Naive thymus-derived CD4-positive, alpha-beta T cell (primary cell): ENCODE measurements around the gene EPHA7. TPM values are rescaled to one million over a fixed set of nuclear protein-coding genes. Genes with fewer than 3 reads are reported as not detected.

Experiments used
- ATAC-seq: fragments of 150-1000 bp; cut with Tn5 transposase; 2 replicates; pipeline ENCODE4 v1.10.0; 2021; ENCODE audit warnings: mild to moderate bottlenecking, moderate library complexity
- CTCF ChIA-PET: fragments of 350-600 bp; sonication (Branson Sonifier 250); formaldehyde crosslinking; loops from one replicate; lab custom pipeline; 2021; ENCODE audit warnings: antibody characterized with exemption; lab: Charles Lee
- POLR2A ChIA-PET: fragments of 350-600 bp; sonication (Branson Sonifier 250); formaldehyde crosslinking; loops from one replicate; lab custom pipeline; 2021; ENCODE audit warnings: antibody characterized with exemption, inconsistent platforms; lab: Charles Lee
- DNase-seq, 9 donors: peaks; one replicate each; pipeline versions ENCODE4 v3.0.0 to v3.0.0-alpha.2; 2020 to 2022; ENCODE audit warnings: mixed read lengths in 1 of 9
- H3K27ac ChIP-seq: one replicate; pipeline ENCODE4 v1.7.0; 2013; ENCODE audit warnings: mild to moderate bottlenecking, low read depth, low read length, moderate library complexity
- H3K27me3 ChIP-seq, 2 donors: one replicate each; pipeline ENCODE4 v1.7.0; 2013; ENCODE audit warnings: low read length in 2 of 2, mild to moderate bottlenecking in 2 of 2, moderate library complexity in 2 of 2; ENCODE audit not compliant: control insufficient read depth in 2 of 2, insufficient read depth in 2 of 2
- H3K36me3 ChIP-seq, 3 experiments: 1 replicate in 2 of 3; 2 replicates in 1 of 3; pipeline ENCODE4 v1.7.0; 2013; ENCODE audit warnings: low read length in 3 of 3, mild to moderate bottlenecking in 3 of 3, moderate library complexity in 1 of 3; ENCODE audit not compliant: insufficient read depth in 3 of 3, control insufficient read depth in 2 of 3
- H3K4me1 ChIP-seq, 2 donors: one replicate each; pipeline ENCODE4 v1.7.0; 2013; ENCODE audit warnings: low read length in 2 of 2, mild to moderate bottlenecking in 2 of 2, moderate library complexity in 1 of 2; ENCODE audit not compliant: control insufficient read depth in 2 of 2, insufficient read depth in 2 of 2
- H3K4me3 ChIP-seq: 2 replicates; pipeline ENCODE4 v1.7.0; 2013; ENCODE audit warnings: mild to moderate bottlenecking, low read length
- H3K9me3 ChIP-seq, 3 experiments: 1 replicate in 2 of 3; 2 replicates in 1 of 3; pipeline ENCODE4 v1.7.0; 2013; ENCODE audit warnings: low read length in 3 of 3; ENCODE audit not compliant: control insufficient read depth in 2 of 3
- H3K27ac Mint-ChIP-seq, 9 donors: one replicate each; pipeline ENCODE4 v1.8.0; 2020 to 2022; ENCODE audit warnings: mixed read lengths in 9 of 9, mild to moderate bottlenecking in 8 of 9, moderate library complexity in 5 of 9, inconsistent platforms in 2 of 9
- H3K27me3 Mint-ChIP-seq, 5 donors: one replicate each; pipeline ENCODE4 v1.8.0; 2021 to 2022; ENCODE audit warnings: mixed read lengths in 5 of 5, mild to moderate bottlenecking in 1 of 5
- H3K36me3 Mint-ChIP-seq, 5 donors: one replicate each; pipeline ENCODE4 v1.8.0; 2020 to 2022; ENCODE audit warnings: mixed read lengths in 5 of 5, mild to moderate bottlenecking in 3 of 5, inconsistent platforms in 1 of 5
- H3K4me1 Mint-ChIP-seq, 7 donors: one replicate each; pipeline ENCODE4 v1.8.0; 2020 to 2022; ENCODE audit warnings: mixed read lengths in 7 of 7, mild to moderate bottlenecking in 3 of 7, inconsistent platforms in 1 of 7
- H3K4me3 Mint-ChIP-seq, 10 donors: one replicate each; pipeline ENCODE4 v1.8.0; 2020 to 2022; ENCODE audit warnings: mild to moderate bottlenecking in 10 of 10, mixed read lengths in 10 of 10, moderate library complexity in 6 of 10, inconsistent platforms in 2 of 10
- H3K9me3 Mint-ChIP-seq, 11 donors: one replicate each; pipeline ENCODE4 v1.8.0; 2020 to 2022; ENCODE audit warnings: mixed read lengths in 11 of 11, mild to moderate bottlenecking in 4 of 11, inconsistent platforms in 1 of 11, moderate library complexity in 1 of 11
- intact Hi-C, 2 donors: fragments of 100-400 bp; cut with micrococcal nuclease; formaldehyde crosslinking; loops; one replicate each; pipeline ENCODE4 v1.15.1; 2023
- polyA plus RNA-seq, 2 donors: library from polyadenylated mRNA; unstranded; fragments of 300-500 nt; fragmentation: Illumina TruSeq; gene quantifications; one replicate each; pipeline ENCODE4 v1.2.3, GENCODE V29; 2021
- total RNA-seq, 6 experiments: library from RNA in 5 of 6; stranded (reverse) in 5 of 6; gene quantifications; 1 replicate in 5 of 6; 2 replicates in 1 of 6; pipeline ENCODE4 v1.2.3 and lab custom pipeline; 2021 to 2026

The EPHA7 gene
- total and polyA plus RNA-seq, 7 experiments from 2014 or later = not detected

- H3K4me1 ChIP-seq = no peaks in the 10 kb centered on the region
- no peak overlapping the region for H3K4me3 Mint-ChIP-seq
- ChIA-PET POLR2A (no interaction called here), CTCF (no interaction called here)
- intact Hi-C loops = no loop called here
- no peaks in the 10 kb centered on the region for H3K27me3 ChIP-seq
- H3K9me3 ChIP-seq = no peaks in the 10 kb centered on the region
- no peaks in the 10 kb centered on the region for H3K36me3 ChIP-seq
- H3K36me3 Mint-ChIP-seq = no peaks in the 10 kb centered on the region
- H3K27ac Mint-ChIP-seq = no peak overlapping the region
- peaks cover 0 to 17% (median 0%) of the 10 kb centered on the region in 11 donors for H3K9me3 Mint-ChIP-seq
- H3K4me3 ChIP-seq = no peak overlapping the region
- H3K27me3 Mint-ChIP-seq = no peaks in the 10 kb centered on the region
- no peaks in the 10 kb centered on the region for H3K4me1 Mint-ChIP-seq
- no peak overlapping the region for H3K27ac ChIP-seq
- no peak for DNase-seq
- ATAC-seq = no peak
Observed at GRCh38 chr6:93243231-93243778, 176.1 kb downstream of the EPHA7 start.

- H3K27ac Mint-ChIP-seq = no peak overlapping the region
- no peaks in the 10 kb centered on the region for H3K36me3 Mint-ChIP-seq
- Histone ChIP-seq H3K27me3 (no peaks in the 10 kb centered on the region), H3K27ac (no peak overlapping the region), H3K9me3 (no peaks in the 10 kb centered on the region), H3K36me3 (no peaks in the 10 kb centered on the region), H3K4me1 (no peaks in the 10 kb centered on the region), H3K4me3 (no peak overlapping the region)
- ChIA-PET CTCF (no interaction called here), POLR2A (no interaction called here)
- no peaks in the 10 kb centered on the region for H3K27me3 Mint-ChIP-seq
- H3K4me3 Mint-ChIP-seq = no peak overlapping the region
- peaks cover 0 to 17% (median 0%) of the 10 kb centered on the region in 11 donors for H3K9me3 Mint-ChIP-seq
- H3K4me1 Mint-ChIP-seq = no peaks in the 10 kb centered on the region
- intact Hi-C loops = no loop called here
- DNase-seq = no peak
- no peak for ATAC-seq
Observed at GRCh38 chr6:93242049-93242448, 177.3 kb downstream of the EPHA7 start.

- no peaks in the 10 kb centered on the region for H3K4me1 ChIP-seq
- POLR2A ChIA-PET = no interaction called here
- H3K9me3 Mint-ChIP-seq = peaks cover 0 to 23% (median 2%) of the 10 kb centered on the region in 11 donors
- no peaks in the 10 kb centered on the region for H3K36me3 Mint-ChIP-seq
- H3K4me1 Mint-ChIP-seq = no peaks in the 10 kb centered on the region
- H3K27me3 ChIP-seq = no peaks in the 10 kb centered on the region
- no peak for DNase-seq
- ATAC-seq = no peak
- CTCF ChIA-PET = no interaction called here
- no peaks in the 10 kb centered on the region for H3K36me3 ChIP-seq
- intact Hi-C loops = no loop called here
- no peak overlapping the region for H3K4me3 ChIP-seq
- H3K9me3 ChIP-seq = no peaks in the 10 kb centered on the region
- H3K27ac Mint-ChIP-seq = no peak overlapping the region
- H3K27ac ChIP-seq = no peak overlapping the region
- no peak overlapping the region for H3K4me3 Mint-ChIP-seq
- H3K27me3 Mint-ChIP-seq = no peaks in the 10 kb centered on the region
Observed at GRCh38 chr6:93238632-93239031, 180.7 kb downstream of the EPHA7 start.

- DNase-seq (no peak), ATAC-seq (no peak)
- no peaks in the 10 kb centered on the region for H3K4me1 Mint-ChIP-seq
- no peaks in the 10 kb centered on the region for H3K9me3 ChIP-seq
- H3K9me3 Mint-ChIP-seq = peaks cover 0 to 18% (median 2%) of the 10 kb centered on the region in 11 donors
- no peak overlapping the region for H3K27ac Mint-ChIP-seq
- no peak overlapping the region for H3K27ac ChIP-seq
- H3K36me3 ChIP-seq = no peaks in the 10 kb centered on the region
- no peaks in the 10 kb centered on the region for H3K27me3 ChIP-seq
- no peak overlapping the region for H3K4me3 Mint-ChIP-seq
- POLR2A ChIA-PET = no interaction called here
- intact Hi-C loops = no loop called here
- CTCF ChIA-PET = no interaction called here
- H3K4me3 ChIP-seq = no peak overlapping the region
- no peaks in the 10 kb centered on the region for H3K4me1 ChIP-seq
- H3K27me3 Mint-ChIP-seq = no peaks in the 10 kb centered on the region
- no peaks in the 10 kb centered on the region for H3K36me3 Mint-ChIP-seq
Observed at GRCh38 chr6:93235775-93236174, 183.6 kb downstream of the EPHA7 start.

GRCh38 chr6:93226822-93227221 lies 192.5 kb downstream of the EPHA7 start:
- Histone ChIP-seq H3K4me1 (no peaks in the 10 kb centered on the region), H3K36me3 (no peaks in the 10 kb centered on the region), H3K4me3 (no peak overlapping the region), H3K27me3 (no peaks in the 10 kb centered on the region), H3K9me3 (no peaks in the 10 kb centered on the region), H3K27ac (no peak overlapping the region)
- no peaks in the 10 kb centered on the region for H3K4me1 Mint-ChIP-seq
- intact Hi-C loops = no loop called here
- ATAC-seq = no peak
- ChIA-PET POLR2A (no interaction called here), CTCF (no interaction called here)
- no peak for DNase-seq
- H3K27me3 Mint-ChIP-seq = no peaks in the 10 kb centered on the region
- H3K9me3 Mint-ChIP-seq = peaks cover 0 to 3% (median 0%) of the 10 kb centered on the region in 11 donors
- H3K27ac Mint-ChIP-seq = no peak overlapping the region
- no peak overlapping the region for H3K4me3 Mint-ChIP-seq
- H3K36me3 Mint-ChIP-seq = no peaks in the 10 kb centered on the region

GRCh38 chr6:93222071-93222851 lies 197.1 kb downstream of the EPHA7 start:
- no peaks in the 10 kb centered on the region for H3K4me1 ChIP-seq
- no peak overlapping the region for H3K27ac ChIP-seq
- no peak overlapping the region for H3K4me3 ChIP-seq
- Mint-ChIP-seq H3K4me3 (no peak overlapping the region), H3K27ac (no peak overlapping the region), H3K36me3 (no peaks in the 10 kb centered on the region), H3K27me3 (no peaks in the 10 kb centered on the region), H3K9me3 (peaks cover 0 to 11% (median 5%) of the 10 kb centered on the region in 11 donors), H3K4me1 (no peaks in the 10 kb centered on the region)
- no peaks in the 10 kb centered on the region for H3K36me3 ChIP-seq
- ATAC-seq (no peak), DNase-seq (no peak)
- no peaks in the 10 kb centered on the region for H3K27me3 ChIP-seq
- CTCF ChIA-PET = no interaction called here
- POLR2A ChIA-PET = no interaction called here
- intact Hi-C loops = no loop called here
- peaks cover 0 to 6% (median 0%) of the 10 kb centered on the region in 3 experiments for H3K9me3 ChIP-seq

- DNase-seq = no peak
- no peaks in the 10 kb centered on the region for H3K27me3 ChIP-seq
- POLR2A ChIA-PET = no interaction called here
- H3K4me1 Mint-ChIP-seq = no peaks in the 10 kb centered on the region
- no peak overlapping the region for H3K27ac Mint-ChIP-seq
- H3K4me1 ChIP-seq = no peaks in the 10 kb centered on the region
- no peaks in the 10 kb centered on the region for H3K36me3 Mint-ChIP-seq
- H3K27ac ChIP-seq = no peak overlapping the region
- intact Hi-C loops = no loop called here
- peaks cover 0 to 6% (median 0%) of the 10 kb centered on the region in 3 experiments for H3K9me3 ChIP-seq
- no peak overlapping the region for H3K4me3 ChIP-seq
- H3K27me3 Mint-ChIP-seq = no peaks in the 10 kb centered on the region
- H3K9me3 Mint-ChIP-seq = peaks cover 0 to 21% (median 9%) of the 10 kb centered on the region in 11 donors
- no peak overlapping the region for H3K4me3 Mint-ChIP-seq
- CTCF ChIA-PET = no interaction called here
- ATAC-seq = no peak
- no peaks in the 10 kb centered on the region for H3K36me3 ChIP-seq
Observed at GRCh38 chr6:93219447-93219846, 199.9 kb downstream of the EPHA7 start.
